HepG2 (cell line): Measurements from ENCODE around the gene SLC35A1. TPM values are rescaled to one million over a fixed set of nuclear protein-coding genes. Genes with fewer than 3 reads are reported as not detected.

Experiments used
- AGO1 ChIP-seq: fragments of 200-400 bp; formaldehyde crosslinking; IDR thresholded peaks from 2 replicates; pipeline ENCODE4 v1.6.1; 2017; ENCODE audit warnings: mild to moderate bottlenecking, low read depth, low read length, moderate library complexity; ENCODE audit not compliant: poor library complexity, severe bottlenecking
- ARID2 ChIP-seq: sonication (generic); formaldehyde crosslinking; IDR thresholded peaks from 2 replicates; pipeline ENCODE4 v1.8.1; 2022; ENCODE audit warnings: mild to moderate bottlenecking, missing genetic modification reagents, borderline replicate concordance
- CHD4 ChIP-seq: fragments of 200-600 bp; sonication (generic); IDR thresholded peaks from 2 replicates; pipeline ENCODE4 v1.7.0; 2017; ENCODE audit warnings: mild to moderate bottlenecking, low read length, borderline replicate concordance
- DMAP1 ChIP-seq: IDR thresholded peaks from 2 replicates; pipeline ENCODE4 v1.6.1; 2016
- KLF12 ChIP-seq: sonication (generic); formaldehyde crosslinking; IDR thresholded peaks from 2 replicates; pipeline ENCODE4 v1.4.0; 2020; ENCODE audit warnings: missing genetic modification reagents, borderline replicate concordance
- RAD21 ChIP-seq: fragments of 450-650 bp; formaldehyde crosslinking; IDR thresholded peaks from 2 replicates; pipeline ENCODE4 v1.5.0; 2020; ENCODE audit warnings: mild to moderate bottlenecking
- SALL1 ChIP-seq: sonication (generic); formaldehyde crosslinking; IDR thresholded peaks from 2 replicates; pipeline ENCODE4 v1.8.0; 2022; ENCODE audit warnings: mild to moderate bottlenecking, missing genetic modification reagents
- SMAD1 ChIP-seq: sonication (generic); formaldehyde crosslinking; IDR thresholded peaks from 2 replicates; pipeline ENCODE4 v1.4.0; 2020; ENCODE audit warnings: missing genetic modification reagents, low read depth, mild to moderate bottlenecking, borderline replicate concordance
- TBP ChIP-seq: sonication (generic); formaldehyde crosslinking; IDR thresholded peaks from 2 replicates; pipeline ENCODE4 v1.5.0; 2020; ENCODE audit warnings: missing genetic modification reagents
- ZC3H13 ChIP-seq: sonication (generic); formaldehyde crosslinking; IDR thresholded peaks from 2 replicates; pipeline ENCODE4 v1.8.1; 2023; ENCODE audit warnings: mild to moderate bottlenecking, missing genetic modification reagents, moderate library complexity
- ZNF34 ChIP-seq: sonication (generic); formaldehyde crosslinking; IDR thresholded peaks from 2 replicates; pipeline ENCODE4 v1.4.0; 2020; ENCODE audit warnings: mild to moderate bottlenecking, missing genetic modification reagents, borderline replicate concordance
- ZNF432 ChIP-seq: sonication (generic); formaldehyde crosslinking; IDR thresholded peaks from 2 replicates; pipeline ENCODE4 v1.5.0; 2020; ENCODE audit warnings: missing genetic modification reagents, mild to moderate bottlenecking, borderline replicate concordance
- ZNF577 ChIP-seq: sonication (generic); formaldehyde crosslinking; IDR thresholded peaks from 2 replicates; pipeline ENCODE4 v1.4.0; 2020; ENCODE audit warnings: mild to moderate bottlenecking, low read depth, missing genetic modification reagents, borderline replicate concordance
- ZNF629 ChIP-seq: sonication (generic); formaldehyde crosslinking; conservative IDR thresholded peaks from 2 replicates; pipeline ENCODE4 v1.5.0; 2020; ENCODE audit warnings: missing genetic modification reagents
- ZNF678 ChIP-seq: sonication (generic); formaldehyde crosslinking; IDR thresholded peaks from 2 replicates; pipeline ENCODE4 v1.4.0; 2020; ENCODE audit warnings: mild to moderate bottlenecking, missing genetic modification reagents
- ZNF713 ChIP-seq: sonication (generic); formaldehyde crosslinking; IDR thresholded peaks from 2 replicates; pipeline ENCODE4 v1.4.0; 2020; ENCODE audit warnings: mild to moderate bottlenecking, missing genetic modification reagents
- ZNF891 ChIP-seq: sonication (generic); formaldehyde crosslinking; IDR thresholded peaks from 2 replicates; pipeline ENCODE4 v1.5.0; 2020; ENCODE audit warnings: mild to moderate bottlenecking, missing genetic modification reagents
- polyA plus RNA-seq, 8 experiments: library from polyadenylated mRNA; depleted of rRNA in 3 of 8; stranded (reverse) in 7 of 8; unstranded in 1 of 8; fragments of >200 nt; fragmentation: Illumina TruSeq in 4 of 8; extraction: Trizol in 4 of 8; gene quantifications; 2 replicates each; pipeline versions ENCODE4 v1.2.1 to v1.2.3, GENCODE V29; 2011 to 2016; ENCODE audit warnings: low read depth in 4 of 8, missing spikeins in 1 of 8, mixed read lengths in 1 of 8; ENCODE audit not compliant: insufficient read depth in 1 of 8
- total RNA-seq, 5 experiments: library from RNA; depleted of rRNA; stranded (reverse); fragments of >200 nt; fragmentation: Illumina TruSeq; extraction: Trizol; gene quantifications; 2 replicates each; pipeline ENCODE4 v1.2.3, GENCODE V29; 2016; ENCODE audit warnings: low read depth in 1 of 5
- TF ChIP-seq, protein P1 (sequence below): sonication (generic); formaldehyde crosslinking; IDR thresholded peaks from 2 replicates; pipeline ENCODE4 v1.4.0; 2020; ENCODE audit warnings: missing genetic modification reagents
- TF ChIP-seq, protein P2 (sequence below): sonication (generic); formaldehyde crosslinking; IDR thresholded peaks from 2 replicates; pipeline ENCODE4 v1.5.0; 2020; ENCODE audit warnings: missing genetic modification reagents
- TF ChIP-seq, protein P3 (sequence below): sonication (generic); formaldehyde crosslinking; IDR thresholded peaks from 2 replicates; pipeline ENCODE4 v1.8.1; 2023; ENCODE audit warnings: mild to moderate bottlenecking, missing genetic modification reagents

The SLC35A1 gene
- total and polyA plus RNA-seq, 2 of the 13 experiments (the other 11 are each of a cell fraction or from before 2014, with no cell fraction given), result 24.8 to 25.1 TPM

DNA sequence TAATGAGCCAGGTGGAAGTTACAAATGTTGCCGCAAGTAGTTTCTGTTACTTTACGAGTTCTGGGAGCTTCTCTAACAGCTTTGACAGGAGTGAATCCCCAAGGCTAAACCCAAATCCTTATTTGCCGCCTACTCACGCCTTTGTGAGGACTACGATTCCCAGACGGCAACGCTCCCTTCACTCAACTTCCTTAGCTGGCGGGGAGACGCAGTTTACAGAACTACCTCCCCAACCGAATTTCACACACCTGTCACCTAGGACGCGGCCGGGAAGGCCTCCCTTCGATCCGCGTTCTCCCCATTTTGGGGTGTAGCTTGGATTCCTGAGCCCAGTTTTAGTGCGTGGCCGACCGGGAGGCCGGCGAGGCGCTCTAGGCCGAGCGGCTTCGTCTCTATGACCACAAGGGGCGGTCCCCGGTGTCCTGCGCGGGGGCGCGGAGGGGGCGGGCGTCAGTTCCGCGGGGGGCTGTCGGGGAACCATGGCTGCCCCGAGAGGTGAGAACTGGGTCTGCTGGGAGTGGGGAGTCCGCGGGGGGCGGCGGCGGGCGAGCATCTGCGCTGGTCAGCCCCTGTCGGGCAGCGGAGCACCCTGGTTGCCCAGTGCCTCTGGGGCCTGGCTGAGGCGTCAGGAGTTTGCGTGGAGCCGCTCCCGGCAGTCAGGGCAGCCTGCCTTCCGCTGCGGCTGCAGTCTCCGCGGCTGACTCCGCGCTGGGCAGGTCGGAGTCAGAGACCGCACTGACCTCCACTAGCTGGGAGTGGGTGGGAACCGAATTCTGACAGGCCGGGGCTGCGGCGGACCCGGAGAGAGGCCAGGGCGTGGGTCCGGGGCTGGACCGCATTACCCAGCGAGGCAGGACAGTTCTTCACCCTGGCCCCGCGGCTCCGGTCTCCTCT lies at the start of gene SLC35A1 (continued):
- TF ChIP-seq SALL1 (CRISPR knock-in tag), result peak; percentile 82
- TF ChIP-seq ZNF678 (CRISPR knock-in tag), result no peak
- peak; percentile 7; the same call in 1 of the 2 replicates for TF ChIP-seq RAD21 (CRISPR knock-in tag)
- no peak; the same call in 1 of the 2 replicates for TF ChIP-seq CHD4
- TF ChIP-seq SMAD1 (CRISPR knock-in tag), result no peak
- no peak for TF ChIP-seq ZC3H13 (CRISPR knock-in tag)
- TF ChIP-seq, protein P1, sequence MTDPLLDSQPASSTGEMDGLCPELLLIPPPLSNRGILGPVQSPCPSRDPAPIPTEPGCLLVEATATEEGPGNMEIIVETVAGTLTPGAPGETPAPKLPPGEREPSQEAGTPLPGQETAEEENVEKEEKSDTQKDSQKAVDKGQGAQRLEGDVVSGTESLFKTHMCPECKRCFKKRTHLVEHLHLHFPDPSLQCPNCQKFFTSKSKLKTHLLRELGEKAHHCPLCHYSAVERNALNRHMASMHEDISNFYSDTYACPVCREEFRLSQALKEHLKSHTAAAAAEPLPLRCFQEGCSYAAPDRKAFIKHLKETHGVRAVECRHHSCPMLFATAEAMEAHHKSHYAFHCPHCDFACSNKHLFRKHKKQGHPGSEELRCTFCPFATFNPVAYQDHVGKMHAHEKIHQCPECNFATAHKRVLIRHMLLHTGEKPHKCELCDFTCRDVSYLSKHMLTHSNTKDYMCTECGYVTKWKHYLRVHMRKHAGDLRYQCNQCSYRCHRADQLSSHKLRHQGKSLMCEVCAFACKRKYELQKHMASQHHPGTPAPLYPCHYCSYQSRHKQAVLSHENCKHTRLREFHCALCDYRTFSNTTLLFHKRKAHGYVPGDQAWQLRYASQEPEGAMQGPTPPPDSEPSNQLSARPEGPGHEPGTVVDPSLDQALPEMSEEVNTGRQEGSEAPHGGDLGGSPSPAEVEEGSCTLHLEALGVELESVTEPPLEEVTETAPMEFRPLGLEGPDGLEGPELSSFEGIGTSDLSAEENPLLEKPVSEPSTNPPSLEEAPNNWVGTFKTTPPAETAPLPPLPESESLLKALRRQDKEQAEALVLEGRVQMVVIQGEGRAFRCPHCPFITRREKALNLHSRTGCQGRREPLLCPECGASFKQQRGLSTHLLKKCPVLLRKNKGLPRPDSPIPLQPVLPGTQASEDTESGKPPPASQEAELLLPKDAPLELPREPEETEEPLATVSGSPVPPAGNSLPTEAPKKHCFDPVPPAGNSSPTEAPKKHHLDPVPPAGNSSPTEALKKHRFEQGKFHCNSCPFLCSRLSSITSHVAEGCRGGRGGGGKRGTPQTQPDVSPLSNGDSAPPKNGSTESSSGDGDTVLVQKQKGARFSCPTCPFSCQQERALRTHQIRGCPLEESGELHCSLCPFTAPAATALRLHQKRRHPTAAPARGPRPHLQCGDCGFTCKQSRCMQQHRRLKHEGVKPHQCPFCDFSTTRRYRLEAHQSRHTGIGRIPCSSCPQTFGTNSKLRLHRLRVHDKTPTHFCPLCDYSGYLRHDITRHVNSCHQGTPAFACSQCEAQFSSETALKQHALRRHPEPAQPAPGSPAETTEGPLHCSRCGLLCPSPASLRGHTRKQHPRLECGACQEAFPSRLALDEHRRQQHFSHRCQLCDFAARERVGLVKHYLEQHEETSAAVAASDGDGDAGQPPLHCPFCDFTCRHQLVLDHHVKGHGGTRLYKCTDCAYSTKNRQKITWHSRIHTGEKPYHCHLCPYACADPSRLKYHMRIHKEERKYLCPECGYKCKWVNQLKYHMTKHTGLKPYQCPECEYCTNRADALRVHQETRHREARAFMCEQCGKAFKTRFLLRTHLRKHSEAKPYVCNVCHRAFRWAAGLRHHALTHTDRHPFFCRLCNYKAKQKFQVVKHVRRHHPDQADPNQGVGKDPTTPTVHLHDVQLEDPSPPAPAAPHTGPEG (CRISPR knock-in tag), result no peak; the same call in 1 of the 2 replicates
- no peak for TF ChIP-seq ZNF34 (CRISPR knock-in tag)
- TF ChIP-seq, protein P2, sequence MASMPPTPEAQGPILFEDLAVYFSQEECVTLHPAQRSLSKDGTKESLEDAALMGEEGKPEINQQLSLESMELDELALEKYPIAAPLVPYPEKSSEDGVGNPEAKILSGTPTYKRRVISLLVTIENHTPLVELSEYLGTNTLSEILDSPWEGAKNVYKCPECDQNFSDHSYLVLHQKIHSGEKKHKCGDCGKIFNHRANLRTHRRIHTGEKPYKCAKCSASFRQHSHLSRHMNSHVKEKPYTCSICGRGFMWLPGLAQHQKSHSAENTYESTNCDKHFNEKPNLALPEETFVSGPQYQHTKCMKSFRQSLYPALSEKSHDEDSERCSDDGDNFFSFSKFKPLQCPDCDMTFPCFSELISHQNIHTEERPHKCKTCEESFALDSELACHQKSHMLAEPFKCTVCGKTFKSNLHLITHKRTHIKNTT (CRISPR knock-in tag), result no peak
- no peak for TF ChIP-seq ZNF577 (CRISPR knock-in tag)
- no peak for TF ChIP-seq ZNF432 (CRISPR knock-in tag)
- 0 out of 2 replicates have a peak, but pooled peaks have one; percentile 36 for TF ChIP-seq ZNF629 (CRISPR knock-in tag)
- TF ChIP-seq ZNF713, result no peak
- no peak for TF ChIP-seq AGO1
- TF ChIP-seq, protein P3, sequence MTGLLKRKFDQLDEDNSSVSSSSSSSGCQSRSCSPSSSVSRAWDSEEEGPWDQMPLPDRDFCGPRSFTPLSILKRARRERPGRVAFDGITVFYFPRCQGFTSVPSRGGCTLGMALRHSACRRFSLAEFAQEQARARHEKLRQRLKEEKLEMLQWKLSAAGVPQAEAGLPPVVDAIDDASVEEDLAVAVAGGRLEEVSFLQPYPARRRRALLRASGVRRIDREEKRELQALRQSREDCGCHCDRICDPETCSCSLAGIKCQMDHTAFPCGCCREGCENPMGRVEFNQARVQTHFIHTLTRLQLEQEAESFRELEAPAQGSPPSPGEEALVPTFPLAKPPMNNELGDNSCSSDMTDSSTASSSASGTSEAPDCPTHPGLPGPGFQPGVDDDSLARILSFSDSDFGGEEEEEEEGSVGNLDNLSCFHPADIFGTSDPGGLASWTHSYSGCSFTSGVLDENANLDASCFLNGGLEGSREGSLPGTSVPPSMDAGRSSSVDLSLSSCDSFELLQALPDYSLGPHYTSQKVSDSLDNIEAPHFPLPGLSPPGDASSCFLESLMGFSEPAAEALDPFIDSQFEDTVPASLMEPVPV (CRISPR knock-in tag), result no peak
- TF ChIP-seq KLF12 (CRISPR knock-in tag), result peak; percentile 87
- peak; percentile 90 for TF ChIP-seq DMAP1 (CRISPR knock-in tag)
- TF ChIP-seq ARID2 (CRISPR knock-in tag), result no peak
- TF ChIP-seq ZNF891 (CRISPR knock-in tag), result peak; percentile 88
- TF ChIP-seq TBP (CRISPR knock-in tag), result no peak
